PFSK-1 (cell line): ENCODE results near the gene IL10RA.

Source experiments
- FOXP2 ChIP-seq: optimal IDR thresholded peaks from 2 replicates; pipeline ENCODE3; 2011; ENCODE audit warnings: borderline replicate concordance, control low read depth, inconsistent platforms; ENCODE audit not compliant: insufficient read depth; ENCODE audit errors: extremely low read length, extremely low read depth
- POLR2AphosphoS5 ChIP-seq: IDR thresholded peaks from 2 replicates; pipeline ENCODE4 v1.6.1; 2012; ENCODE audit warnings: low read depth, mild to moderate bottlenecking, control low read depth, low read length, moderate library complexity
- REST ChIP-seq, 2 experiments: IDR thresholded peaks; 2 replicates each; pipeline versions ENCODE4 v1.6.1 to v1.8.0; 2011 to 2012; ENCODE audit warnings: low read depth in 2 of 2, low read length in 2 of 2, control low read depth in 1 of 2, inconsistent platforms in 1 of 2, mild to moderate bottlenecking in 1 of 2, moderate library complexity in 1 of 2; ENCODE audit not compliant: insufficient read depth in 1 of 2
- SIN3A ChIP-seq: IDR thresholded peaks from 2 replicates; pipeline ENCODE4 v1.6.1; 2012; ENCODE audit warnings: mild to moderate bottlenecking, low read length, moderate library complexity, borderline replicate concordance; ENCODE audit not compliant: insufficient read depth
- TAF1 ChIP-seq: IDR thresholded peaks from 2 replicates; pipeline ENCODE4 v1.6.1; 2012; ENCODE audit warnings: low read length, control low read depth, borderline replicate concordance; ENCODE audit not compliant: insufficient read depth

GRCh38 chr11:117973503-117973860 lies 12.7 kb upstream of the IL10RA start:
- no peak for TF ChIP-seq POLR2AphosphoS5
- no peak for TF ChIP-seq TAF1
- no peak for TF ChIP-seq SIN3A
- TF ChIP-seq FOXP2, result no peak
- no peak for TF ChIP-seq REST (IDR thresholded peaks at IDR 0.05; ENCODE audit: insufficient read depth in 1 of 2, low read depth in 2 of 2, low read length in 2 of 2)
